ENCODE measurements around the gene ENPP6. TPM values are rescaled to one million over a fixed set of nuclear protein-coding genes. Genes with fewer than 3 reads are reported as not detected.

Gene ENPP6
- total RNA-seq, 4 donors from 2014 or later, result 0.07 to 0.56 (median 0.20) TPM; not detected in 1

DNA sequence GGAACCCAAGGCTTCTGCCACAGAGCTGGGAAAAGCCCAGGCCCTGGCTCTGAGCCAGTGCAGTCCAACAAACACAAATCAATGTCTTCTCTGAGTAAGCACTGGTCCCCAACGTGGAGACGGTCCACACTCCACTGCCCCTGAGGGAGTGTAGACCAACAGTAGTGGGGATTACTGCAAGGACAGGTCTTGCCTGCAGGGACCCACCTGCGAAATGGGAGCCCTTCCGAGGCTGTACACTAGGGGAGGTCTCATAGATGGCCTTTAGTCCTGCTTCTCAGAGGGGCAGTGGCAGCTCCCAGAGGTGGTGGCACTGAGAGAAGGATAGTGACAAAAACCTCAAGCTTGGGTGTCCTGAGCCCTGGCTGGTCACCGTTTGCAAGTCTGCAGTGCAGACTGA is 19.5 kb downstream of the ENPP6 start:
- Histone ChIP-seq H3K4me1 (no peaks in the 10 kb centered on the region), H3K4me3 (no peak overlapping the region), H3K36me3 (no peaks in the 10 kb centered on the region), H3K9me3 (no peaks in the 10 kb centered on the region), H3K27ac (no peak overlapping the region), H3K27me3 (no peaks in the 10 kb centered on the region)
- intact Hi-C loops (cut with DNase I; ENCODE audit: low total_unique reads), result no loop called here
- DNase-seq, result no peak
- in situ Hi-C loops (cut with MboI; ENCODE audit: low sequenced_read_pairs in 4 of 4), result no loop called here
- ATAC-seq, result no peak
- no peak for TF ChIP-seq POLR2A (IDR thresholded peaks at IDR 0.05)
- TF ChIP-seq, protein P1, sequence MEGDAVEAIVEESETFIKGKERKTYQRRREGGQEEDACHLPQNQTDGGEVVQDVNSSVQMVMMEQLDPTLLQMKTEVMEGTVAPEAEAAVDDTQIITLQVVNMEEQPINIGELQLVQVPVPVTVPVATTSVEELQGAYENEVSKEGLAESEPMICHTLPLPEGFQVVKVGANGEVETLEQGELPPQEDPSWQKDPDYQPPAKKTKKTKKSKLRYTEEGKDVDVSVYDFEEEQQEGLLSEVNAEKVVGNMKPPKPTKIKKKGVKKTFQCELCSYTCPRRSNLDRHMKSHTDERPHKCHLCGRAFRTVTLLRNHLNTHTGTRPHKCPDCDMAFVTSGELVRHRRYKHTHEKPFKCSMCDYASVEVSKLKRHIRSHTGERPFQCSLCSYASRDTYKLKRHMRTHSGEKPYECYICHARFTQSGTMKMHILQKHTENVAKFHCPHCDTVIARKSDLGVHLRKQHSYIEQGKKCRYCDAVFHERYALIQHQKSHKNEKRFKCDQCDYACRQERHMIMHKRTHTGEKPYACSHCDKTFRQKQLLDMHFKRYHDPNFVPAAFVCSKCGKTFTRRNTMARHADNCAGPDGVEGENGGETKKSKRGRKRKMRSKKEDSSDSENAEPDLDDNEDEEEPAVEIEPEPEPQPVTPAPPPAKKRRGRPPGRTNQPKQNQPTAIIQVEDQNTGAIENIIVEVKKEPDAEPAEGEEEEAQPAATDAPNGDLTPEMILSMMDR (IDR thresholded peaks at IDR 0.05 in 4 of 5, conservative IDR thresholded peaks at IDR 0.05 in 1 of 5), result no peak

DNA sequence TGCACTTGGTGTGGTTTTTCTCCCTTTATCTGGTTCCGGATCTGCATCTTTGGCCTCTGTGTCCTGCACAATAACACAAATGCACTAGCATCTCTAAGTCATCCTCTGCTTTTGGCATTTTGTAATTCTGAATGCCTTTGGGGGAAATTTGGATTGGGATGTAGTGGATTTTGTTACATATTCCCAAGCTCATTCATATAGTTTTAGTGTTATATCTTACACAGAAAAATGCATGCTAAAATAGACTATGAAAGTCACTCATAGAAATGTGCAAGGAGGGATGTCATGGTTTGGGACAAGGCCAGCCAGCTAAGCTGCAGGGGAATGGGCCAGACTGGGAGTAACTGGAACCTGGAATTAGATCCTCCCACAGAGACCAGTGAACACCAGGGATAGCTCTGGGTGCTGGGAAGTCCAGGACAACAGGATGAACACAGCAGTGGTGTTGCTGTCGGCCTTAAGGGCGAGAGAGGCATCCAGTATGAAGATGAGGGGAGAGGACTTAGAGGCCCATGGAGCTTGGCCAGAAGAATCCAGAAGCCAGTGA is 20.1 kb downstream of the ENPP6 start:
- ATAC-seq (no peak), DNase-seq (no peak)
- intact Hi-C loops (cut with DNase I; ENCODE audit: low total_unique reads), result no loop called here
- Histone ChIP-seq H3K9me3 (no peaks in the 10 kb centered on the region), H3K27me3 (no peaks in the 10 kb centered on the region), H3K36me3 (no peaks in the 10 kb centered on the region), H3K27ac (no peak overlapping the region), H3K4me3 (no peak overlapping the region), H3K4me1 (no peaks in the 10 kb centered on the region)
- in situ Hi-C loops (cut with MboI; ENCODE audit: low sequenced_read_pairs in 4 of 4), result no loop called here
- no peak for TF ChIP-seq POLR2A (IDR thresholded peaks at IDR 0.05)
- TF ChIP-seq, protein P1 (IDR thresholded peaks at IDR 0.05 in 4 of 5, conservative IDR thresholded peaks at IDR 0.05 in 1 of 5), result no peak

DNA sequence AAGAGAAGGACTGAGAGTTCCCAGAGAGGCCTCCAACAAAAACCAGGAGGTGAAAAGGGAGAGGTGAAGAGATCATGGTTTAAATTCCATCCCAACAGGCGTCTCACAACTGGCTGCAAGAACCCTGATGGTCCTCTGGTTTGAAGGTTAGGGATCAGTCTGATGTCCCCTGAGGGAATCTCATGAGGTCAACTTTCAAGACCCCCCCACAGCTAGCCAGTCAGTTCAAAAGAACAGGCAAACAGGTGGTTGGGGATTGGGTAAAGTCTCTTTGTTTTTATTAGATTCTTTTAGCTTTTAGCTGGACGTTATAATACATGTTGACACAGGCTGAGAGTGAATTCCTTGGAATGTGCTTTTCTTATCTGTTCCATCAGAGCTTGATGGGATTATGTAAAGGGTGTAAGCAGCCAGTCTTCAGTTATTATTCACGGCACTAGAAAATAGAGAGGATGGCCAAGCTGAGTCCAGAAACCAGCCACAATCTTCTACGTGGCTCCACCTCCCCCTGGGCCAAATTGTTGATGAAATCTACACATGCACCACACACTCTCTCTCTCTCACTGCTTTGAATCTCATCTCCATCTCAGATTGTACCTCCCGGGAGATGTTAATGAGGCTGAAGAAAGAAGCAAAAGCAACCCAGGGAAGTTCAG is 20.8 kb downstream of the ENPP6 start:
- H3K36me3 ChIP-seq, result no peaks in the 10 kb centered on the region
- DNase-seq (no peak), ATAC-seq (no peak)
- no peaks in the 10 kb centered on the region for H3K27me3 ChIP-seq
- no peak overlapping the region for H3K27ac ChIP-seq
- in situ Hi-C loops (cut with MboI; ENCODE audit: low sequenced_read_pairs in 4 of 4), result no loop called here
- intact Hi-C loops (cut with DNase I; ENCODE audit: low total_unique reads), result no loop called here
- H3K9me3 ChIP-seq, result no peaks in the 10 kb centered on the region
- no peak overlapping the region for H3K4me3 ChIP-seq
- TF ChIP-seq POLR2A (IDR thresholded peaks at IDR 0.05), result no peak
- TF ChIP-seq, protein P1 (IDR thresholded peaks at IDR 0.05 in 4 of 5, conservative IDR thresholded peaks at IDR 0.05 in 1 of 5), result no peak
- no peaks in the 10 kb centered on the region for H3K4me1 ChIP-seq

DNA sequence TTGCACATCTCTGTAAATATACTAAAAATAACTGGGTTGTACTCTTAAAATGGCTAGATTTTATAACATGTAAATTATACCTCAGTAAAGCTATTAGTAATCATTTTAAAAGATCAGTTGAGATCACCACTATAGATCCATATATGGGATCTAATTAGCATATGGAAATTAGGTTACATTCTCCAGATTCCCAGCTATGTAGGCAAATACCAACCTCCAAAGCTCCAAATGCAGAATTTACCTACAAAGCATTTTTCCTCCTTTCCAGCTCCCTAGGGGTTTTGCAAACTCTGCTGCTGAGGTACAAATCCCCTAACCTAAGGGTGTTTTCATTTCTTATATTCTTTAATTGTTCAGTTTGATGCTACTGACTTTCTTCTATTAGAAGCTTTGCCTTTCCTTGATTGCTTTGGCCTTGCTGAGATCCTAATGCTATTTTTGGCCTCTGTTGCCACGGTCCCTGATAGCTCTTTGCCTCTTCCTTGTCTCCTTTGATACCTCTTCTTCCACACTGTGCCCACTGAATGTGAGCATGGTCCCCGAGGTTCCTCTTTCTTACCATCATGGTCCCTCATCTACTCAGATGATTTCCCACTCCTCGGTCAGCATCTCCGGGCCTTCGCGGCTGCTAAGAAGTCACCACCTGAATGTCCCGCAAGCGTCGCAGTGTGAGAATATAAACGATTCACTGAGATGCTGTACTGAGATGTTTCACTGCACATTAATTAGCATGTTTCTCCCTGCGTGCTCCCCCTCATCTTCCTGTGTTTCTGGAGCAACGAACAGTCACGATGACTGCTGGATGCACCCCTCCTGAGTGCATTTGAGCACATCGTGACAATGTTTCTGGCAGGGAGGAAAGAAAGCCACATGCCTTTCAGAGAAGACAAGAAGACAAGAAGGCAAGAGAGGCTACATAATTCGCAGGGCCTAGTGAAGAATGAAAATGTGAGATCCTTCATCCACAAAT is 23.8 kb downstream of the ENPP6 start:
- no peak overlapping the region for H3K4me3 ChIP-seq
- intact Hi-C loops (cut with DNase I; ENCODE audit: low total_unique reads), result no loop called here
- H3K27ac ChIP-seq, result no peak overlapping the region
- no peak for DNase-seq
- ATAC-seq, result no peak
- H3K9me3 ChIP-seq, result no peaks in the 10 kb centered on the region
- TF ChIP-seq, protein P1 (IDR thresholded peaks at IDR 0.05 in 4 of 5, conservative IDR thresholded peaks at IDR 0.05 in 1 of 5), result no peak
- H3K27me3 ChIP-seq, result no peaks in the 10 kb centered on the region
- in situ Hi-C loops (cut with MboI; ENCODE audit: low sequenced_read_pairs in 4 of 4), result no loop called here
- H3K36me3 ChIP-seq, result no peaks in the 10 kb centered on the region
- no peaks in the 10 kb centered on the region for H3K4me1 ChIP-seq
